GM10847 (cell line): ENCODE results near the gene BIN1.

Experiments used
- POLR2A ChIP-seq: IDR thresholded peaks from 2 replicates; pipeline ENCODE4 v1.6.1; 2011; ENCODE audit not compliant: insufficient read length; ENCODE audit errors: extremely low read depth

Gene BIN1

DNA sequence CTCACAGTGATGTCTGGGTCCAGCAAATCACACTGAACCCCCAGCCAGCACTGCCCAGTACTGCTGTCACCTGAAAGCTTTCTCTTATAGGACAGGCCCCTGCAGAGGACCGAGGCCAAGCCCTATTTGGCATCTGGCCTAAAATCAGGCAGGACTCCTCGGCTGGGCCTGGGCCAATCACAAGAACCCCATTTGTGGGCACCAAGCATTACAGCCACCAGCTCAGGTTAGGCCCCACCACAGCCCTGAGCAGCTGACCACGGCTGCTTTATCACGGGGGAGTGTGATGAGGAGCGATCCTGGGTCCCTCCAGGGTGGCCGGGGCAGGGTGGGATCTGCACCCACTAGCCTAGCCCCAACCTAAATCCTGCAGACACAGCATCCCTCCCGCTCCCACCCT, 8.2 kb downstream of the BIN1 start:
- no peak for TF ChIP-seq POLR2A

GRCh38 chr2:127097841-127098651, 8.9 kb downstream of the BIN1 start:
- TF ChIP-seq POLR2A, result no peak

DNA sequence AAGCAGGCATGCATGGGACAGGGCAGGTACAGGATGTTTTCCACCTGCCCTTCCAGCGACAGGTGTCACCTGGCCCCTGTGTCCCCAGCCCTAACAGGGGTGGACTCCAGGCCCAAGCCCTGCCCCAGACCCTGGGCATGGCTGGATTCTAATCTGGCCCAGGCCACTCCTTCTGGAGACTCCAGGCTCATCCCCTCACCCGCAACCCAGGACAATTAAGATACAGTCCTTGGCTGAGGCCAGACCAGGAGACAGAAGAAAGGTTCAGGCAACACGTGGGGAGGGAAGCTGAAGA, 9.5 kb downstream of the BIN1 start:
- TF ChIP-seq POLR2A, result no peak

- TF ChIP-seq POLR2A, result no peak
Observed at GRCh38 chr2:127096718-127097470, 10.1 kb downstream of the BIN1 start.

DNA sequence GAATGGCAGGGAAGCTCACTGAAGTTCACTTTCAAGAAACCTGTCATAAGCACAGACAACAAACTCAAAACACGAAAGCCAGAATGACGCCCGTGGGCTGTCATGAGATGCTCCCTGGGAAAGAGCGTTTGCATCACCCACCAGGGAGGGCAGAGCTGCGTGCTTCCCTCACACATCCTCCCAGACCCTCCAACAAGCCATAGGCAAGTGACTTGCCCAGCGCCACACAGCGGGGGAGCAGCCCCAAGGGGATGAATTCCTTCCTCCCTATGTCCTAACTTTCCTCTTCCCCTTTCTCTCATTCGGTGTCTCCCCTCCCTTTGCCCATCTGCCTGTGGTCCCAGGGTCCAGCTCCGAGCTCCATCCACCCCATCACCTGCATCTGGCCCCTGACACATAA, 10.7 kb downstream of the BIN1 start:
- TF ChIP-seq POLR2A, result no peak

GRCh38 chr2:127095784-127096183, 11.2 kb downstream of the BIN1 start:
- no peak for TF ChIP-seq POLR2A

DNA sequence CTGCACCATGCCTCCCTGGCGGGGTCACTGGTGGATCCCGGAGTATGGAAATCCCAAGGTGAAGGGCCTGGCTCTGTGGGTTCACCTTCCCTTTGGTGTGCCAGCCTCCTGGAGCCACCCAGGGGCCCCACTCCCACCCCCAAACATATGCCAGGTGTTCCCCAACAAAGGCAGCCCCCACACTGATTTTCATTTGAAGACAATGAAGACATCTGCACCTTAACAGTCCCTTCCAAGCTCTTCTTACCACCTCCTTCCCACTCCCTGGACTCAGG, 11.7 kb downstream of the BIN1 start:
- no peak for TF ChIP-seq POLR2A

DNA sequence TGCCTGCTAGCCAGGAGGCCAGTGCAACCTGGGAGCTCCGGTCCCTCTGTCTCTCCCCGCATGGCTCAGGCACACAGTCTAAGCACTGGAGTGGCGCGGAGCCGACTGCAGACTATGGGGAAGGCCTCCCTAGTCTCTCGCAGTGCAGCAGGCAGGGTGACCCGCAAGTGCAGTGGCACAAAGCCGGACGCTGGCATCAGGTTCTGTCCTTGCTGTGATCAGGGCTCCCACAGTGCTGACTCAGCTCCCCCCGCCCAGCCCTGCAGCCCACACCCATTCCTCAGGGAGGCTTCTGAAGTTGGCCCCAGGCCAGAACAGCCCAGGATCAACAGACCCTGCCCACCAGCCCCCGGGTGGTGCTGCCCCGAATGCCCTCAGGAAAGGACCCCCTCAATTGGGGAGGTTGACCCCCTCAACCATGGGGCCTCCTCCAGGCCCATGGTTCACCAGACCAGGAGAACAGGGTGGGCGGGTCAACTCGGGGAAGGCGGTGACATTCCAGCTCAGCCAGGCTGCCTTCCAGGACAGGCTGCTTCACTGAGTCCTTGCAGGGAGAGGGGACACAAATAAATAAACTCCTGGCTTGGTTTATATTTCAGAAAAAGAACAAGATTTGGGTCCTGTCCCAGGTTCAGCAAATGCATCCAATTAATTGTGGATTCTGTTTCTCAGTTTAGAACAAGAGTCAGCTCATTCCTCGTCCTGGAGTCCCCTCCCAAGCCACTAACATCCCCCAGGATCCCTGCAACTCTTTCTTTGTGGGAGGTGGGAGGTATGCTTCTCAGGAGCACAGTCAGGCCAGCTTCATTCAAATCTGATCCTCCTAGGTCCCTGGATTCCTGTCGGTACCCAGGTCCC, 12.2 kb downstream of the BIN1 start:
- no peak for TF ChIP-seq POLR2A

GRCh38 chr2:127093648-127094210, 13.2 kb downstream of the BIN1 start:
- TF ChIP-seq POLR2A, result no peak

DNA sequence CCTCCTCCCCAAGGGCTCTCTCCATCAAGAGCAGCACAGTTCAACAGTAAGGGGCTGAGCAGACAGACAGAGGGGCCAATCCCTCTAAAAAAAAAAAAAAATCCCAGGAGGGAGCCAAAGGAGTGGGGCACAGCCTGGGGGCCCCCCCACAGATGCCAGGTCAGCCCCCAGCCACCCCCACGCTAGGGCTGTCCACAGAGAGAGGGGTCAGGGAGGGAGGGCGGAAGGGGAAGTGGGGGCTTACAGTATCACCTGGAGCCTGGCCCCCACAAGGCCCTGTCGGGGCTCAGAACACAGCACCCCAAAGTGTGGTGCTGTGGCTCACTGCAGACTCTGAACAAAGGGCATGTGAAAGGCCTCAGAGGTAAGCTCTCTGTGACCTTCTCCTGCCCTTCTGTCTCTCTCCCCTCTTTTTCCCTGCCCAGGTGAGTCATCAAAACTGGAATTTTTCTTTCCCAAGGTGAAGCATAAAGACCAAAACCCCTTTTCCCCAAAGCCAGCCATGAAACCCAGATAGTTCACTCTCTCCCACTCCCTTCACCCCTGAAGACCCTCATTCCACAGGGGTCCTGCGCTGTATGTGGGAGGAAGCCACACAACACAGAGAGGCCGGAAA, 13.9 kb downstream of the BIN1 start:
- no peak for TF ChIP-seq POLR2A

DNA sequence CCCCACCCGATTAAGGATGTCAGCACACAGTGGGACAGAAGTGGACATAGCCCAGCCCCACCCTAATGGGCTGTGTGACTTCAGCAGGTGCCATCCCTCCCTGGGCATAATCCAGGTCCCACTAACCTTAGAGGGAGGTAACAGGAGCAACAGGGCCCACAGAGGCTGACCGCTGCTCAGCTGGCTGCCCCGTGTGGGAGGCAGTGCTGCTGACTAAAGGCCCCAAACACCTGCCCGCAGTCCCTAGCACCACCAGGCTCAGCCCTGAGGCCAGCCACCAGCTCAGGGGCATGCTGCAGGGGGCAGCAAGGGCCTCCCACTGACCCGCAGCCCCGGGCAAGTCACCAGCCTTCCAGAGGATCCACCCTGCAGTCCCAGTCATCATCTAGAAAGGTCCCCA, 14.6 kb downstream of the BIN1 start:
- TF ChIP-seq POLR2A, result no peak

GRCh38 chr2:127091886-127092285, 15.1 kb downstream of the BIN1 start:
- TF ChIP-seq POLR2A, result no peak

- TF ChIP-seq POLR2A, result no peak
Observed at GRCh38 chr2:127091148-127091547, 15.8 kb downstream of the BIN1 start.

GRCh38 chr2:127090281-127091120, 16.5 kb downstream of the BIN1 start:
- no peak for TF ChIP-seq POLR2A
